CD4-positive, alpha-beta T cell treated with Interleukin-17A for 1 hour (primary cell): ENCODE data around the gene ATP6V0C.
"Not testable (repeated sequence)": the region's sequence is repeated elsewhere in the genome, so short reads cannot be mapped to it uniquely, and the experiment has no call there.

Source experiments
- DNase-seq: peaks from one replicate; pipeline ENCODE4 v3.0.0-alpha.2; 2020

The ATP6V0C gene

GRCh38 chr16:2560131-2560797, 46.5 kb downstream of the ATP6V0C start:
- DNase-seq, result not testable (repeated sequence)

GRCh38 chr16:2560798-2561133, 47.0 kb downstream of the ATP6V0C start:
- DNase-seq, result peak; percentile 76

DNA sequence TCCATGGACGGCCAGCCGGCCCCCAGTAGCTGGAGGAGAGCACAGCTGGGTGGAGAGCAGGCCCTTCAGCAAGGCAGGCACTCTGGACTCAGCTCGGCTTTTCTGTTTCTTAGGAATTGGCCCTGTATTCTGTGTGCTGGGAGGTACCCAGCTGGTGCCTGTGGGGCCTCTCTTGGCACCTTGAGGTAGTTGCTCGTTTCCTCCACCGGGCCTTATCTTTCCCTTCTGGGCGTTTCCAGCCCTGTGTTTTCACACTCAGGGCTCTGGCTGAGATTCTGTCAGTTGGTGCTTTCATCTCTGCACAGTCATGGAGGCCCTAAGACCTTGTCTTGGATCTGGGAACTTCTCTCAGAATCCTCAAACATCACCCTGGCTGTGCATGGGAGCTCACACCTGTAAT, 53.8 kb downstream of the ATP6V0C start:
- not testable (repeated sequence) for DNase-seq

DNA sequence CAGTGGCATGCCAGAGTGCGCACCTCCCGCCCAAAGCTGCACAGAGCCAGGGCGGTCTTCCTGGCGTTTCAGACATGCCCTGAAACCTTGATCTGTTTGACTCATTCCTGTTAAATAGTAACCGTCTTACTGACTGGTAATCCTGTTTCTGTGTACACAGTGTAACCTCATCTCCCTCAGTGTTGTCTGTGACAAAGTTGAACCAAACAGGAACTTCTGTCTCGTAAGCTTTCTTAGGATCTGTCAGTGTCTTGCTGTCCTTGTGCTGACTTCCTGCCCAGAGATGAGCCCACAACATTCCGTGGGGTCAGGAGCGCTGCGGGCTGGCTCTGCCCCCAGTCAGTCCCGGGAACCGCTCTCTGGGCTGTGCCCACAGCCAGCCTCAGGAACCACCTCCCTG, 54.8 kb downstream of the ATP6V0C start:
- DNase-seq, result not testable (repeated sequence)
